ENCODE data around the gene SAP30. TPM values are rescaled to one million over a fixed set of nuclear protein-coding genes. Genes with fewer than 3 reads are reported as not detected.

The SAP30 gene, protein sequence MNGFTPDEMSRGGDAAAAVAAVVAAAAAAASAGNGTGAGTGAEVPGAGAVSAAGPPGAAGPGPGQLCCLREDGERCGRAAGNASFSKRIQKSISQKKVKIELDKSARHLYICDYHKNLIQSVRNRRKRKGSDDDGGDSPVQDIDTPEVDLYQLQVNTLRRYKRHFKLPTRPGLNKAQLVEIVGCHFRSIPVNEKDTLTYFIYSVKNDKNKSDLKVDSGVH
- 13.5 and 14.7 TPM in 2 replicates for total RNA-seq (2021)
- long read RNA-seq, partial matches to known transcripts: 0 of 1 reads
- long read RNA-seq, other reads (novel, unspliced or antisense): 0 of 1 reads

DNA sequence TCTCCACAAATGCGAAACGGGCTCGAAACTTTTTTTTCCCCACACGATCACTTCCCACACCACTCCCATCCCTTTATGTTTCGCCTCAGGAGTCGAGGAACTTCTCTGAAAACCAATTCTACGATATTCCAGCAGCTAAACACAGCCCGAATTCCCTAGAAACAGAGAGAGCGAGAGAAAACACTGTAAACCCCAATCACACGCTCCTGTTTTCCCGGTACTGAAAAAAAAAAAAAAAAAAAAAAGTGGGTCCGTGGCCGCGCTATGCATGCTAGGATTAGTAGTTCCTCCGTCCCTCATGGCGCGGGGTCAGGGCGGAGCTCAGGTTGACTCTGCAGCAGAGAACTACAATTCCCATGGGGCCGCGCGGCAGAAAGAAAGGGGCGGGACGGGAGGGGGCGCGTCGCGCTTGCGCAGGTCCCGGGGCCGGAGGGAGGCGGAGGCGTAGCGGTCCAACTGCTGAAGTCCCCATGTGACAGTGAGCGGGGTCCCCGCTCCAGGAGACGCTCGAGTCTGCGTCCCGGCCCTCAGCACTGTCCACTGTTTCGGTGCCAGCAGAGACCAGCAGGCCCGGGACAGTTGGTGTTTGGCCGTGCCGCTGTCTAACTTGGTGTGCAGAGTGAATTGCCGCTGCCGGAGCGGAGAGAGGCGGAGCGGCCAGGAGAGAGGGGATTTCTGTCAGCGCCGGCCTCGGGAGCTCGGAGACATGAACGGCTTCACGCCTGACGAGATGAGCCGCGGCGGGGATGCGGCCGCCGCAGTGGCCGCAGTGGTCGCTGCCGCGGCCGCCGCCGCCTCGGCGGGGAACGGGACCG, at the start of gene SAP30:
SAP30 (plus strand) TSS at position 478 of the 815 bp plus-strand sequence; CDS start at position 707, 229 bp downstream.
- H3K27me3 ChIP-seq (ENCODE audit: insufficient read depth, low read length): no peaks in the 10 kb centered on the region
- H2BK15ac ChIP-seq (ENCODE audit: low read depth, low read length): no peak within 1 kb of the TSS
- peak within 1 kb of the TSS; percentile 89 for H2AFZ ChIP-seq (ENCODE audit: low read length)
- H3K18ac ChIP-seq (ENCODE audit: insufficient read length, low read depth, low read length): no peak within 1 kb of the TSS
- Mint-ChIP-seq H3K9me3 (no peaks in the 10 kb centered on the region), H3K27me3 (ENCODE audit: low read depth) (no peaks in the 10 kb centered on the region), H3K36me3 (ENCODE audit: insufficient read depth in 1 of 3, low read depth in 3 of 3) (peaks cover 7 to 10% (median 9%) of the 10 kb centered on the region in 3 experiments), H3K4me3 (peak within 1 kb of the TSS; percentile 99 to 100), H3K27ac (peak within 1 kb of the TSS; percentile 96 to 98 (median 98)), H3K4me1 (peaks cover 16 to 19% of the 10 kb centered on the region in 2 experiments; a peak in 3 of 4 replicates)
- H3K27ac ChIP-seq (ENCODE audit: insufficient read length, low read depth, low read length): peak within 1 kb of the TSS; percentile 43
- WGBS (ENCODE audit: extremely low coverage, insufficient read length, low lambda C conversion rate): no CpG with 5 or more reads among the region's 72 CpGs
- H4K8ac ChIP-seq (replicated peaks; ENCODE audit: insufficient read length, low read depth, low read length): no peak within 1 kb of the TSS
- no peak within 1 kb of the TSS for H4K5ac ChIP-seq (ENCODE audit: insufficient read length, low read depth, low read length)
- H2AK5ac ChIP-seq (ENCODE audit: insufficient read length, low read length): no peak within 1 kb of the TSS
- peaks cover 5% of the 10 kb centered on the region for H3K23me2 ChIP-seq (ENCODE audit: insufficient read length, low read depth, low read length, poor library complexity, severe bottlenecking)
- no peaks in the 10 kb centered on the region for H3K9me3 ChIP-seq (ENCODE audit: control insufficient read depth, low read depth, low read length)
- H3K4me2 ChIP-seq (ENCODE audit: insufficient read depth, insufficient read length, low read length): peak within 1 kb of the TSS; percentile 93
- H4K91ac ChIP-seq (ENCODE audit: insufficient read length, low read depth, low read length): no peak within 1 kb of the TSS
- no peak within 1 kb of the TSS for H2BK5ac ChIP-seq (ENCODE audit: insufficient read length, low read length)
- no peak within 1 kb of the TSS for H3K4ac ChIP-seq (ENCODE audit: low read depth, low read length)
- H3K79me1 ChIP-seq (ENCODE audit: insufficient read depth, low read depth, low read length, poor library complexity, severe bottlenecking): no peaks in the 10 kb centered on the region
- peak within 1 kb of the TSS; percentile 77; the same call in 1 of the 2 replicates for H3K14ac ChIP-seq (ENCODE audit: insufficient read depth, low read length)
- no peak within 1 kb of the TSS for H2BK20ac ChIP-seq (ENCODE audit: low read depth, low read length, poor library complexity, severe bottlenecking)
- H2BK12ac ChIP-seq (ENCODE audit: insufficient read length, low read depth, low read length): no peak within 1 kb of the TSS
- DNase-seq: peak; percentile 99
- no peaks in the 10 kb centered on the region for H3K79me2 ChIP-seq (ENCODE audit: insufficient read depth, low read length)
- no peaks in the 10 kb centered on the region for H3K4me1 ChIP-seq (ENCODE audit: insufficient read depth, low read length)
- no peak within 1 kb of the TSS for H2BK120ac ChIP-seq (ENCODE audit: low read depth, low read length, poor library complexity, severe bottlenecking)
- H3K9ac ChIP-seq (ENCODE audit: extremely low read depth, insufficient read length, low read length): peak within 1 kb of the TSS; percentile 85
- H4K20me1 ChIP-seq (ENCODE audit: control insufficient read depth, insufficient read depth, insufficient read length): no peaks in the 10 kb centered on the region
- TF ChIP-seq, protein P1, sequence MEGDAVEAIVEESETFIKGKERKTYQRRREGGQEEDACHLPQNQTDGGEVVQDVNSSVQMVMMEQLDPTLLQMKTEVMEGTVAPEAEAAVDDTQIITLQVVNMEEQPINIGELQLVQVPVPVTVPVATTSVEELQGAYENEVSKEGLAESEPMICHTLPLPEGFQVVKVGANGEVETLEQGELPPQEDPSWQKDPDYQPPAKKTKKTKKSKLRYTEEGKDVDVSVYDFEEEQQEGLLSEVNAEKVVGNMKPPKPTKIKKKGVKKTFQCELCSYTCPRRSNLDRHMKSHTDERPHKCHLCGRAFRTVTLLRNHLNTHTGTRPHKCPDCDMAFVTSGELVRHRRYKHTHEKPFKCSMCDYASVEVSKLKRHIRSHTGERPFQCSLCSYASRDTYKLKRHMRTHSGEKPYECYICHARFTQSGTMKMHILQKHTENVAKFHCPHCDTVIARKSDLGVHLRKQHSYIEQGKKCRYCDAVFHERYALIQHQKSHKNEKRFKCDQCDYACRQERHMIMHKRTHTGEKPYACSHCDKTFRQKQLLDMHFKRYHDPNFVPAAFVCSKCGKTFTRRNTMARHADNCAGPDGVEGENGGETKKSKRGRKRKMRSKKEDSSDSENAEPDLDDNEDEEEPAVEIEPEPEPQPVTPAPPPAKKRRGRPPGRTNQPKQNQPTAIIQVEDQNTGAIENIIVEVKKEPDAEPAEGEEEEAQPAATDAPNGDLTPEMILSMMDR (conservative IDR thresholded peaks at IDR 0.05): no peak
- no peak within 1 kb of the TSS for H3K56ac ChIP-seq (ENCODE audit: insufficient read length, low read depth, low read length)
- H3K23ac ChIP-seq (ENCODE audit: insufficient read length, low read depth, low read length): no peak within 1 kb of the TSS
- no peak within 1 kb of the TSS for H3T11ph ChIP-seq (ENCODE audit: low read length)
